ENCODE results near the gene ARMH1. TPM values are rescaled to one million over a fixed set of nuclear protein-coding genes. Genes with fewer than 3 reads are reported as not detected.

Gene ARMH1
- total RNA-seq, 2 experiments from 2014 or later, result 79.9 to 84.0 TPM

DNA sequence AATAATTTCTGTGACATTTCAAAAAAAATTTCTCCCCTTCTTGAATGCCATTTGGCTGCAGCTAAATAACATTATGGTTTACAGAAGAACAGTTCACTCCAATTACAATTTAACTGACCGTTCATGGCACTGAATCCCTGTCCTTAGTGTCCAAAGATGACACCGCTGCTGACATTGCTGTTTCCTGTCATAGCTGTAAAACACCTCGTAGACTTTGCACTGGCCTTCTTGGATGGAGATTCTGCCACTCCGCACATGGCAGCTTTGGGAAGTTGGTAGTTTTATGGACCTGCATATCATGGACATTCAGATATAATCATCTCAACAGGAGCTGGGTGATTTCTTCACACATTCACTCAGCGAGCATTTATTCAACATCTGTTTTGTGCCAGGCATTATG, 5.0 kb downstream of the ARMH1 start:
- intact Hi-C loops (cut with DNase I, micrococcal nuclease), result loop anchor here in 1 of 2 experiments (10.0 kb wide), 3 partner anchors 95 to 1625 kb away; partner anchors contain the start of genes ERI3, LRRC41, RPS8 and UQCRH
- peaks cover 12% of the 10 kb centered on the region for H3K4me1 ChIP-seq (ENCODE audit: insufficient read depth, low read length)
- CTCF ChIA-PET, result no interaction called here
- TF ChIP-seq, protein P1, sequence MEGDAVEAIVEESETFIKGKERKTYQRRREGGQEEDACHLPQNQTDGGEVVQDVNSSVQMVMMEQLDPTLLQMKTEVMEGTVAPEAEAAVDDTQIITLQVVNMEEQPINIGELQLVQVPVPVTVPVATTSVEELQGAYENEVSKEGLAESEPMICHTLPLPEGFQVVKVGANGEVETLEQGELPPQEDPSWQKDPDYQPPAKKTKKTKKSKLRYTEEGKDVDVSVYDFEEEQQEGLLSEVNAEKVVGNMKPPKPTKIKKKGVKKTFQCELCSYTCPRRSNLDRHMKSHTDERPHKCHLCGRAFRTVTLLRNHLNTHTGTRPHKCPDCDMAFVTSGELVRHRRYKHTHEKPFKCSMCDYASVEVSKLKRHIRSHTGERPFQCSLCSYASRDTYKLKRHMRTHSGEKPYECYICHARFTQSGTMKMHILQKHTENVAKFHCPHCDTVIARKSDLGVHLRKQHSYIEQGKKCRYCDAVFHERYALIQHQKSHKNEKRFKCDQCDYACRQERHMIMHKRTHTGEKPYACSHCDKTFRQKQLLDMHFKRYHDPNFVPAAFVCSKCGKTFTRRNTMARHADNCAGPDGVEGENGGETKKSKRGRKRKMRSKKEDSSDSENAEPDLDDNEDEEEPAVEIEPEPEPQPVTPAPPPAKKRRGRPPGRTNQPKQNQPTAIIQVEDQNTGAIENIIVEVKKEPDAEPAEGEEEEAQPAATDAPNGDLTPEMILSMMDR (IDR thresholded peaks at IDR 0.05), result no peak
- Mint-ChIP-seq H3K4me1 (ENCODE audit: low read depth) (peaks cover 7% of the 10 kb centered on the region), H3K9me3 (no peaks in the 10 kb centered on the region), H3K36me3 (ENCODE audit: low read depth) (no peaks in the 10 kb centered on the region), H3K27me3 (no peaks in the 10 kb centered on the region), H3K27ac (no peak overlapping the region), H3K4me3 (no peak overlapping the region)
- no peaks in the 10 kb centered on the region for H3K27me3 ChIP-seq (ENCODE audit: control insufficient read depth in 1 of 2, insufficient read depth in 2 of 2, low read length in 2 of 2)
- no peak for DNase-seq
- no peak for ATAC-seq (ENCODE audit: poor library complexity)
- no peak overlapping the region for H3K4me3 ChIP-seq (ENCODE audit: low read length)
- no peaks in the 10 kb centered on the region for H3K36me3 ChIP-seq (ENCODE audit: insufficient read depth, low read length)
- POLR2A ChIA-PET, result no interaction called here
- no peak overlapping the region for H3K27ac ChIP-seq (ENCODE audit: low read depth in 1 of 2, low read length in 2 of 2)
- H3K9me3 ChIP-seq (ENCODE audit: control insufficient read depth in 1 of 2, insufficient read depth in 1 of 2, low read length in 2 of 2), result no peaks in the 10 kb centered on the region

DNA sequence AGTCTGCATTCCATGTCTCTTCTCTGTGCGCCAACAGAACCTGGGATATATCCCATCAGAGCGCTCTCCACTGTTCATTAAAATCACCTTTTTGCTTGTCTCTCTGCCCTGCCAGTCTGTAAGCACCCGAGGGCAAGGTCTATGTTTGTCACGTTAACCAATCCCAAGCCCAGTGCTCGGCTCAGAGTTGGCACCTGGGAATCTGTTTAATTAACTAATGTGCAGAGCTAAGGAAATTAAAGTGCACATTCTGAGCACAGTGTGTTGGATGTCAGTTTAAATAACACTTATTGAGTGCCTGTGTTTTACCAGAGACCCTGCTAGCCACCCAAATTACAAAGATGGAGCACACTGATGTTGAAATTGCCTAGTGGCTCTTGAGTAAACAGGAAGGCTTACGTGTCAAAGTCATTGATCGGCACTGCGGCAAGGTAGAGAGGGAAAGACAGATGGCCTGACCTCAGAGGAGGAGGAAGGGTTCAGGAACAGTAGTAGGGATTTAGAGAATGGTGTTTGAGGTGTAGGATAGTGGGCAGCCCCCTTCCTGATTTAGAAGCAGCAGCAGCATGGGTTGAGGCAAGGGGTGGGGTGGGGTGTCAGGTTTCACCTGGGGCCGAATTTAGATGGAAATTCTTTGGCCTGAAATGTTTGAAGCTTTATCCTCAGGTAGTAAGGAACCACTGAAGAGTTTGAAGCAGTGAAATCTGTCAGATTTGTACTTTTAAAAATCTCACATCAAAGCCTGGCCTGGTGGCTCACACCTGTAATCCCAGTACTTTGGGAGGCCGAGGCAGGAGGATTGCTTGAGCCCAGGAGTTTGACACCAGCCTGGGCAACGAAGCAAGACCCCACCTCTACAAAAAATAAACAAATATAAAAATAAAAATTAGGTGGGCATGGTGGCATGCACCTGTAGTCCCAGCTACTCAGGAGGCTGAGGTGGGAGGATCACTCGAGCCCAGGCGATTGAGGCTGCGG, 7.7 kb downstream of the ARMH1 start:
- Histone ChIP-seq H3K4me3 (ENCODE audit: low read length) (no peak overlapping the region), H3K36me3 (ENCODE audit: insufficient read depth, low read length) (no peaks in the 10 kb centered on the region), H3K9me3 (ENCODE audit: control insufficient read depth in 1 of 2, insufficient read depth in 1 of 2, low read length in 2 of 2) (no peaks in the 10 kb centered on the region), H3K4me1 (ENCODE audit: insufficient read depth, low read length) (no peaks in the 10 kb centered on the region), H3K27ac (ENCODE audit: low read depth in 1 of 2, low read length in 2 of 2) (no peak overlapping the region), H3K27me3 (ENCODE audit: control insufficient read depth in 1 of 2, insufficient read depth in 2 of 2, low read length in 2 of 2) (no peaks in the 10 kb centered on the region)
- no peak for ATAC-seq (ENCODE audit: poor library complexity)
- no peak overlapping the region for H3K27ac Mint-ChIP-seq
- H3K36me3 Mint-ChIP-seq (ENCODE audit: low read depth), result no peaks in the 10 kb centered on the region
- no peak for DNase-seq
- no peak overlapping the region for H3K4me3 Mint-ChIP-seq
- intact Hi-C loops (cut with DNase I, micrococcal nuclease), result no loop called here
- H3K27me3 Mint-ChIP-seq, result no peaks in the 10 kb centered on the region
- POLR2A ChIA-PET, result no interaction called here
- no peaks in the 10 kb centered on the region for H3K9me3 Mint-ChIP-seq
- H3K4me1 Mint-ChIP-seq (ENCODE audit: low read depth), result no peaks in the 10 kb centered on the region
- CTCF ChIA-PET, result no interaction called here
- TF ChIP-seq, protein P1 (IDR thresholded peaks at IDR 0.05), result no peak

DNA sequence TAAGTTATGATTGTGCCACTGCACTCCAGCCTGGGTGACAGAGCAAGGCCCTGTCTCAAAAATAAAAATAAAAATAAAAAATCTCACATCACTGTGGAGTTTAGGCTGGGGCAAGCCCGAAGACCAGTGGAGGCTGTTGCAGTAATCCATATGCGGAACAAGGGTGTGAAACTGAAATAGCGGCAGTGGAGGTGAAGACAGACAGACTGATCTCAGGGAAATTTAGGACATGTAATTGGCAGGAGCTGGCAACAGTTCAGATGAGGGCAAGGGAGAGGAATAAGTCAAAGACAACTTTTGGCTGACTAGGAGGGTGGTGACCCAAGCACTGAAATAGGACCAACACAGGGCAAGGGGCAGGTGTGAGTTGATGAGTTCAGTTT, 8.4 kb downstream of the ARMH1 start:
- H3K36me3 ChIP-seq (ENCODE audit: insufficient read depth, low read length), result no peaks in the 10 kb centered on the region
- Mint-ChIP-seq H3K9me3 (no peaks in the 10 kb centered on the region), H3K27me3 (no peaks in the 10 kb centered on the region), H3K4me3 (no peak overlapping the region), H3K4me1 (ENCODE audit: low read depth) (no peaks in the 10 kb centered on the region), H3K27ac (no peak overlapping the region), H3K36me3 (ENCODE audit: low read depth) (no peaks in the 10 kb centered on the region)
- TF ChIP-seq, protein P1 (IDR thresholded peaks at IDR 0.05), result no peak
- ATAC-seq (ENCODE audit: poor library complexity) (no peak), DNase-seq (no peak)
- intact Hi-C loops (cut with DNase I, micrococcal nuclease), result no loop called here
- H3K27me3 ChIP-seq (ENCODE audit: control insufficient read depth in 1 of 2, insufficient read depth in 2 of 2, low read length in 2 of 2), result no peaks in the 10 kb centered on the region
- no peak overlapping the region for H3K27ac ChIP-seq (ENCODE audit: low read depth in 1 of 2, low read length in 2 of 2)
- CTCF ChIA-PET, result no interaction called here
- H3K4me3 ChIP-seq (ENCODE audit: low read length), result no peak overlapping the region
- H3K4me1 ChIP-seq (ENCODE audit: insufficient read depth, low read length), result no peaks in the 10 kb centered on the region
- POLR2A ChIA-PET, result interaction anchor here (1.6 kb wide), 1 partner anchor 14 kb away, joined by 5 read pairs; no protein-coding TSS in a partner anchor
- no peaks in the 10 kb centered on the region for H3K9me3 ChIP-seq (ENCODE audit: control insufficient read depth in 1 of 2, insufficient read depth in 1 of 2, low read length in 2 of 2)
